Midbrain (tissue), 1 donor: ENCODE measurements around the gene CADM1.
A peak's percentile ranks its signal among the peaks of the same experiment; 100 is the strongest.

Experiments
- DNase-seq: peaks from one replicate; lab custom pipeline; 2025; lab: John Stamatoyannopoulos, UW

Gene CADM1

DNA sequence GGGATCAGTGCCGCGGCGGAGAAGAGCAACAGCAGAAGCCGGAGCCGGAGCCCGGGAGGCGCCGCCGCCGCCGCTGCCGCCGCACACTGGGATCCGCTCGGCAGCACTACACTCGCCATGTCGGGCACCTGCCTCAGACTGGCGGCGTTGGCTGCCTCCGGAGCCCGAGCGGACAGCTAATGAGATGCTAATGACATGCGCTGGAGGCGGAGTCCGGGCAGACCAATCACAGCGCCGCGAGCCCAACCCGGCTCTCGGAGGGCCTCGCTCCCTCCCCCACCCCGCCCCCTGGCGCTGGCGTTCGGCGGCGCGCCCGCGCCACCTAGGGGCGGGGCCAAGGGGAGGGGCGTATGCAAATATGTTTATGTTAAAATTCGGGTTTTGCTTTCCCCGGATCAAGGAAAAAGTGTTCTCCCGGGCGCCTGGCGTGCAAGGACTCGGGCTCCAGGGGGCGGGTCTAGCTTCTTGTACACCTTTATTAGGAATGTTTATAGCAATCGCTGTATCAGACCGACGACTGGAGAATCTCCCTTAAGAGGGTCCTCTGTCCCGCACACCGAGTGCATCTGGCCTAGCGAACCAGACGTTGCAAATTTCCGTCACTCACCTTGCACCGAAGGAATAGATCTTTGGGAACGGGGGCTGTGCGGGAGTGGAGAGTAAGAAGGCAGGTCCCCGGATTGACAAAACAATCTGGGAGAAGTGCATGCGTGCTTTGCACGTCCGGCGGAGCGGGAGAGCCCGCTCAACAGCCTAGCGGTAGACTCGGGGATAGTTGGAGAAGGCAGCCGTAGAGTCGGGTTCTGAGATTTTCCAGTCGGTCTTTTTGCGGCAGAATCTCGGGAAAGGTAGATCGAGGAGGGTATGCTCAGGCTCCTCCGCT lies at the start of gene CADM1:
Gene CADM1 (minus strand): TSS at position 140 of the 883 bp plus-strand sequence.
- DNase-seq: peak; percentile 99

- DNase-seq: no peak
Observed at GRCh38 chr11:115552773-115553438, 48.7 kb upstream of the CADM1 start.

DNA sequence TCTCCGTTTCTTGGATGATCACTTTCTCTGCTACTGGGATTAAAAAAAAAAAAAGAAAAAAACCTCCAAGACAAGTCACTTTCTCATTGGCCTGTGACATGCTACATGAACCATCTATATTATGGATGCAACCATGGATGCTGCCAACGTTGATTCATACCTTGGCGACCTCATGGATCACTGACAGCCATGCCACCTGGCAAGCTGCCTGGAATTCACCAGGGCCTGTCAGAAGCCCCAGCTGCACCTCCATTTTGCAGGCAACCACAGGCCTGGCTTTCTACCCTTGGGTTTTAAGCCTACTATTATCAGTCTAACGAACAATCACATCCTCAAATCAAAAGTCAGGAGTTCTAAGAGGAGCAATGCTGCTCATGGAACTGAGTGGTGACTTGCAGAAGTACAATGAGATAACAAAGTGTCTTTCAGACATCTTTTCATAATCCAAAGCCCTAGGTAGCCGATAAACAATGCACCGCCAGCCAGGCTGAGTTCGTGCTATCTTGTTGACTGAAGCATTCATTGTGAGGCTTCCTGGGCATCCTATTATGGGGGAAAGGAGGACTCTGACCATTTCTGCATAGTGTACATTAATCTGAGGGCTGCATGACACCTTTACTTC lies 48.0 kb upstream of the CADM1 start:
- DNase-seq: no peak

DNA sequence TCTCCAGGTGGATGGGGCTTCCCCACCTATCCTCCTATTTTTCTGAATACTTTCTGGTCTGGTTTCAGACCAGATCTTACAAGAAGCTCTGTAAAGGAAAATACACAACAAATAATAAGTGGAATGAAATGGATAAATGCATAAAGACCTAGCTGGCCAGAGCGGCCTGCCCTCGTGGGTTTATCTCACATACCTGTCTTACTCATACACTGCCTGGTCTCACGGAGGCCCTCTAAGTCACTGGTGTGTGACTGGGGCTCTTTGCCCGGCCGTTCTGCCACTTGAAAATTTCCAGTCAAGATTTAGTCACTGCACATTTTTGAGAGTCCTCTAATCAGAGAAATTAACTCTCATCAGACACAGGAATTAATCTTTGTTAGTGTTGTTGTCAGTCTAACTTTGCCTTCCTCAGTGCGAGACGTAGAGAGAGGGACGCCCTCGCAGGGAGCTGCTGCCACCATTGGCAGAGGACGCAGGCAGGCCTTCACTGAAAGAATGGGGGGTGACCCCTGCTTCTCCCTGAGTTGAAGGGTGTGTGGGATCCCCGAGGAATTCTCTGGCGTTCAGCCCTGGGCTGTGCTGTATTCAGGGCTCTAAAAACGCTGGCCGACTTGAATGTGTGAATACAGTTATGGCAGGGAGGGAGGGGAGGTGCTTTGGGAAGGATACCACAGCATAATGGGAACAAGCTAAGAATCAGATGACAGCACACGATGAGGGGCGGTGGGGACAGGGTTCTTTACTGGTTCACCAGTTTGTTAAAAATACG lies 46.3 kb upstream of the CADM1 start:
- no peak for DNase-seq

DNA sequence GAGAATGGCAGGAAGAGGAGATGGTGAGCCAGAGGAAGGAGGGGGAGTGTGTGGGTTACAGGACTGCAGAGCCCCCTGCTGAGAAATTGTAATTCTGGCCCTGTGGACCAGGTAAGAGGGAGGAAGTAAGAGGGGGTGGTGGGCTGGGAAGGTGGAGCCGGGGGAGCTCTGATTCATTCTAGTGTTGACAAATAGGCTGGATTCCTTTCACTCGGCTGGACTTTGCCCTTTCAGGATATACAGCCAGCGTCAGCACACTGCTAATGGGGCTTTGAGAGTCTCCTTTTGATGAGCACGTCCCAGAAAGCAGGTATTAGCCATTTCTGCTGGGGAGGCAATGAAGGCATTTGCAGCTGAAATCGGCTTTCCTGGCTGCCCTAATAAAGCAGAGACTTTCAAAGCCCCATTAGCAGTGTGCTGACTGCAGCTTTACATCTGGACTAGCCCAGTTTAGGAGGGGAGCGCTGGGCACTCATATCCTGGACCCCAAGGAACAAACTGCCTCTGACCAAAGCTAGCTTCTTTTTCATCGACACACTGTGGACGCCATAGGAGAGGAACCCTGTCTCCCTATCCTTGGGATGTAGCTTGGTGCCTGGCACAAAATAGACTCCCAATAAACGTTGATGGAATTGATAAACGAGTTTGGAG lies 44.8 kb upstream of the CADM1 start:
- DNase-seq: no peak

DNA sequence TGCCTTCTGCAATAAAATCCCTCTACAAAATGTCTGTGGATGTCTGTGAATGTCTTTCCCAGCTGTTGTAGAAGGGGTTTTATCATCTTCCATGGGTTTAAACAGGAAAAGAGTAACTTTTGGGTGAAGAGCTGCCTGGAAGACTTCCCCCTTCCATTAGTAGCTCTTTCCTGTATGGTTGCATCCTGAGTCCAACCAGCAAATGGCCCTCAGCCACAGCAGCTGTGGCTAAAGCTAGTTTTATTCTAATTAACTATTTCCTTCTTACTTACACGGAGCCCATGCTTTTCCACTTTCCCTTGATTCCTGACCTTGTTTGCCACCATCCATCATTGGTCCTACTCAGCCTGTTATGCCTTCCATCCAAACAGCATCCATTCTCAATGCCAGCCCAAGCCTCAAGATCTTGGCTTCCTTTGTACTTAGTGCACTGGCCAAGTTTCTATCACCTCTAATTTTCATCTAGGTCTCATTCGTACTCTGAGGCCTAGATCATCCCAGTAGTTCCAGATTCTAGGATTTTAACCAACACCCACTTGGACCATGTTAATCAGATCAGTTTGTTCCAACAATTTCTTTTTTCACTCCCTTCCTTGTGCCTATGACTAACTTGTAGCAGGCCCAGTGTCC lies 41.5 kb upstream of the CADM1 start:
- DNase-seq: no peak

- DNase-seq: no peak
Observed at GRCh38 chr11:115544422-115544948, 40.3 kb upstream of the CADM1 start.

GRCh38 chr11:115541518-115541917 lies 37.3 kb upstream of the CADM1 start:
- no peak for DNase-seq

DNA sequence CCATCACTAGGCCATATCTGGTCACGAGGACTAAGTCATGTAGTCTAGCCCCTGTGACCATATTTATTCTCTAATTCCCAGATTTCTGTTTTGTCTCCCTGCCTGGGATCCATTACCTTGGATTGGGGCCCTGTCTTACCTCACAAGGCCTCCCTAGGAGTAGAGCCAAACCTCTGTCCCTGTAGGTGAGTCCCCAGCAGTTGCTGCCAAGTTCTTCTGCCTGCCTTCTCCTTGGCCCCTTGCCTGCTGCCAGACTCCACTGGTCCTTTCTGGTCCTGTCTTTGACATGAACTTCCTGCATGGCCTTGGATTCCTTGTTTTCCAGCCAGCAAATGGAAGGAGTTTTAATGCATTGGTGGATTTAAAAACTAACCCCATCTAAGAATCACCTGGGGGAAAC lies 35.6 kb upstream of the CADM1 start:
- no peak for DNase-seq

GRCh38 chr11:115535781-115536180 lies 31.6 kb upstream of the CADM1 start:
- DNase-seq: no peak

DNA sequence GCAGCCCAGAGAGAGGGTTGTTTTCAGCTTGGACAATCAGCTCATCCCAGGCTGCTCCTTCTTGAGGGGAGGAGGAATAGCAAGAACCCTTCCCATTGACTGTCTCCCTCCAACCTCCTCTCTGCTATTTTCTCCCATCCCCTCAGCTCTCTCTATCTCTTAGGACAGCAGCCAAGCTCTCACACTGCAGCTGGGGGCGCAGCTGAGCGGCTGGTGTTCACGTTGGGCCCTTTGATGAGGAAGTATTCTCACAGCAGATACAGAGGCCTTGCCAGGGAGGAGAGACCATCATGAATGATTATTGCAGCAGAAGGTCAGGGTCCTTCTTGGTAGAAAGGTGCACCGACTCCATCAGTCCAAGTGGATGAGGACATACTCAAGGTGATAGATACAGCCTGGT lies 26.5 kb upstream of the CADM1 start:
- DNase-seq: no peak

DNA sequence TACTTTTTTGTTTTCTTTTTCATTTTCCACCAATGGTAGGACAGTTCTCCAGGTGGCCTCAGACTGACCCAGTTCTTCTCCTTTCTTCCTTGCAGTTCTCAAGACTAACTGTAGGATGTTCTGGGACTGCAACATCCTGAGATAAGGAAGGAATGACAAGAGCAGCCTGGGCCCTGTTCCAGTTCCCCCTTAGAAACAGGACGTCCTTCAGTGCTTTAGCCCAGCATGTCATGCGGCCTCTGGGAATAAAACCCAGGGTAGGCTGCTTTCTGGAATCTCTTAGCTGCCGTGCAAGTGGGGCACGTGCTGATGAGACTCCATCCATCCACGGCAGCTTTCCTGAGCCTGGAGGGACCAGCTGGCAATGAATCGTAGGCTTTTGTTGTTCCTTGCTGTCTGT lies 24.0 kb upstream of the CADM1 start:
- DNase-seq: no peak

DNA sequence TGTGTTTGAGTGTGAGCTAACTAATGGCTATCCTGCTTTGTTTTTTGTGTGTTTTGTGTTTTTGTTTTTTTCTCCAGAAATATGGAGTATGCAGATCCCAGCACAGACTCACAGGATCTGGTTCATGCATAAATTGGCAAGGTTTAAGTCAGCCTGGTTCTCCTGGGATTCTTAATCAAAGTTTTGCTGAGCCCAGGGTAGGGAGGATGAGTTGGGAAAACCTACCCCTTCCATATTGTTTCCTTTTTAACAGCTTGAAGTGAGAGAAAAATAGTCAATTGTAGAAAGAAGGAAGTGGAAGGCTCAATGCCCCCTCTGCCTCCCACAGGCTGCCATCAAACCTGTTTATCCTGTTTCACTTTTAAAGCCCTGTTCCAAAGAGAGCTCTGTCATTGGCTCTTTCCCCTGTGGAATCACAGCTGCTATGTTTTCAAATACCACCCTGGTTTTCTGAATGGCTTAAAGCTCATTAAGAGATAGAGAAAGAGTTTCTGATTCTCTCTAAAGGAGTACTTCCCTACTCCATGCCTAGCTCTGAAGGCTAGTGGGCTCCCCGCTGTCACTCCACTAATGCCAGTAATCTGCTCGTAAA lies 23.4 kb upstream of the CADM1 start:
- DNase-seq: no peak

- no peak for DNase-seq
Observed at GRCh38 chr11:115525531-115526006, 21.4 kb upstream of the CADM1 start.

DNA sequence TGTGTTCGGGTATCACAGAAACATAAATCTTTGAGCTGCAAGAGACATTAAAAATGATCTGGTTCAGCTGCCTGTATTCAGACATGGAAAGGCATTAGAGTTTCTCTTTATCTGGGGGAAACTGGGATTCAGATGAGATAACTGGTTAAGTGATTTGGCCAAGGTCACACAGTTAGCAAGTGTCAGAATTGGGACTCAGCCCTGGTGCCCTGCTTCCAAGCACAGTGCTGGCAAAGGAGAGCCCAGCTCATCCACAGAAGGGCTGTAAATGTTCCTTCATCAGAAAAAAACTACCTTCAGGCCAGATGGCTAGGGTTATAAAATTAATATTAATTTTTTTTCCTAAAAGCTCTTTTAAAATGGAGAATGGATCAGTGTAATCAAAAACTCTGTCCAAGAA lies 20.4 kb upstream of the CADM1 start:
- DNase-seq: no peak

DNA sequence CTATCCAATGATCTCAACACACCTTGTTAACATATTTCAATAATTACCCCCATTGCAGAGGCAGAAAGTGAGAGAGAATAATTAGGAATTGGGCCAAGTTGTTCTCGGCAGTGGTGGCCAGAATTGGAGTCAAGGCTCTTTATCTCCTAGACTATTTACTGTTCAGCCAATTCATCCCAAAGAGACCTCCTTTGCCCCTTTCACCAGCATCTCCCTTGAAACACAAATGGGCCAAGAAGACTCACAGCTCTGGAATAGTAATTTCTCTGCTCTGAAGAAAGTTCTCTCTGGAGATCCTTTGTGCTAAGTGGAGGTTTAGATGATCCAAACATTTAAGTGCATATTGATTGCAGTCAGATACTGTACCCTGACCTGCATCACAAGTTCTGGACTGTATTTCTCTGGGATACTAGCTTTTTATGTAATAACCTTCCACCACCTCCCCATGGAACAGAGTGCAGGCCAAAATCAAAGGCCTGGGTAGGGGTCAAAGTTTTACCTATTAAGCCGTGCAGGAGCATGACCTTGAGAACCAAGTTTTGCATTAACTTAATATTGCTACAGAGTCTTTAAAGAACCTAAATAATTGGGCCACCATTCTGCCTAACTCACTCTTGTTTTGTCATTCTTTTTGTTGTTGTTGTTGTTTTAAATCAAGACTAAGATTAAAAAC lies 19.6 kb upstream of the CADM1 start:
- DNase-seq: no peak

GRCh38 chr11:115522302-115522701 lies 18.1 kb upstream of the CADM1 start:
- DNase-seq: no peak

DNA sequence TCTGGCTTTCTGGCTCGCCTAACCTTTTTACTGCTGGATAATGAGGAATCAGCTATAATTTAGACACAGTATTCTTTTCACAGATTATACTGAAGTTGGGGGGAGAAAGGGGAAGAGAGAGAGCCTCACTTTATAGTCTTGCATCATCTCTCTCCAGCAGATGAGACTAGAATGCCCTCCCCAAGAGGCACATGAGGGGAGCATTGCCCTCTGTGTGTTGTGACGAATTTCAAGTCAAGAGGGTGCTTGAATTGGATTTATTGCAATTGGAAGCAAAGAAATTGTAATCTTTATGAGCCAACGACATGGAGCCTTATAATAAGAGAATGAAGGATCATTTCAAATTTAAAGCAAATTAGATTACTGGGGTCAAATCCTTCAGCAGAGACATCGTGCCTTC lies 17.6 kb upstream of the CADM1 start:
- no peak for DNase-seq

DNA sequence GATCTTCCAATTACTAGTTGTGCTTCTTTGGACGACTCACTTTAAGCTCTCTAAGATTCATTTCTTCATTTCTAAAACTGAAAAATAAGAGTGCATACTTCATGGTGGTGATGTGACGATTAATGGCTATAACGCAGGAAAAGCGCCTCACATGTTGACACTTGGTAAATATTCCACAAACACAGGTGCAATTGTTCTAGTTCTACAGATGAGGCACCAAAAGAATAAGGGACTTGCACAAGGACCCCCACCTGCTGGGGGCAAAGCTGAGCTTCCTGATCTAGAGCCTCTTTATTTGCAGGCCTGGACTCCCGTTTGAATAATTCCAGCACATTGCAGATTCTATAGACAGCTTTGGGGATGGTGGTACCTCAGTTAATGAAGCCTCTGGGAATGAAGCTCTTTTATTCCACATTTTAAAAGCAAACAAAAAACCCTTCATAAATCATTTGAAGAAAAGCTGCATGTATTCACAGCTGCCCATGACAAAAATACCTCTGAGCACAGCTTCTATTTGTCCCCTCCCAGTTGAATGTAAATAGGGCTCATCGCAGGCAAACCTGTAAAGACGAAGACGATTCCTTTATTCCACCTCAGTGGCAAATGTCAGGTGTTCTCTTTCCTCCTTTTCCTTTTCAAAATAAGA lies 14.9 kb upstream of the CADM1 start:
- DNase-seq: no peak
